Activated CD8-positive, alpha-beta memory T cell treated with anti-CD3 and anti-CD28 coated beads for 24 hours (primary cell): ENCODE data around the gene MED7.

Experiments used
- DNase-seq: peaks from one replicate; pipeline ENCODE4 v3.0.0-alpha.2; 2020

Gene MED7

GRCh38 chr5:157100140-157100679, 42.5 kb downstream of the MED7 start:
- DNase-seq: peak; percentile 73

- DNase-seq: no peak
These were observed 54.2 kb downstream of the MED7 start for GRCh38 chr5:157088342-157088990.
